ENCODE measurements around the gene CHST11. TPM values are rescaled to one million over a fixed set of nuclear protein-coding genes. Genes with fewer than 3 reads are reported as not detected.

CHST11 gene
- total RNA-seq, result 19.0 and 27.2 TPM in 2 replicates

GRCh38 chr12:104456417-104456949 lies at the start of gene CHST11:
TSS of gene CHST11 (plus strand) at chr12:104456948.

Other genes with a start within 250 kb of the CHST11 start
- gene TXNRD1, start 241.2 kb upstream of the CHST11 start, total RNA-seq, result 133 and 190 TPM in 2 replicates
- gene EID3, start 153.2 kb upstream of the CHST11 start, total RNA-seq, result 0.96 and 1.7 TPM in 2 replicates